ENCODE results near the gene P3H4. TPM values are rescaled to one million over a fixed set of nuclear protein-coding genes. Genes with fewer than 3 reads are reported as not detected.
A peak's percentile ranks its signal among the peaks of the same experiment; 100 is the strongest.

P3H4 gene
- total RNA-seq, 1 donor from 2014 or later, result 12.8 TPM

- DNase-seq (ENCODE audit: low spot score) (no peak), ATAC-seq (no peak)
- intact Hi-C loops (cut with DNase I), result no loop called here
These were observed 36.1 kb downstream of the P3H4 start for GRCh38 chr17:41775394-41776226.

- peak; percentile 13 for ATAC-seq
- intact Hi-C loops (cut with DNase I), result no loop called here
These were observed 38.0 kb downstream of the P3H4 start for GRCh38 chr17:41773731-41774193.

GRCh38 chr17:41773190-41773588 is 38.6 kb downstream of the P3H4 start:
- intact Hi-C loops (cut with DNase I), result no loop called here
- ATAC-seq, result no peak
- no peak for DNase-seq (ENCODE audit: low spot score)

More at GRCh38 chr17:41773731-41774193, 38.0 kb downstream of the P3H4 start:
- no peak for DNase-seq (ENCODE audit: low spot score)

DNA sequence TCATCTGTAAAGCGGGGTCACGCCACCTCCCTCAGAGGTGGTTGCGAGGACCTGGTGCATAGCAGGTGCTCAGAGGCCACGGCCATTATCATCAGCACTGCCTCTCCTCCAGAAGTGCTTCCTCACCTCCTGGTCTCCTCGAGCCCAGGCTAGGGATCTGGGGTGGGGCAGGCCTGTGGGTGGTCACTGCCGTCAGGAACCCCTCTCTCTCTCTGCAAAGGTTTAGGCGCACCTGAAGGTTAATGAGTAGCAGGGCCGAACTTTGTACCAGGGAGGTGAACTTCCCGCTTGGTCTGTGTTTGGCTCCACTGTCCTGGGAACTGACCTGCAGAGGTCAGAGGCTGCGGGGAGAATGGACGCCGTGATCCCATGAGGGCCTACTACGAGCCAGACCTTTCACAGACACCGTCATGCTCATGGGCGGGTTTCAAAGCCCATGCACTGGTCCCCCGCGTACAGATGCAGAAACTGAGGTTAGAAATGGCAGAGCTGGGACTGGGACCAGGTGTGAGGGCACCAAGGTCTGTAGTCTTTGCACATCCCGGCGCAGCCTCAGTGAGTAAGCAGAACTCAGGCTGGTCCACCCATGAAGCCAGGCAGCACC is 39.1 kb downstream of the P3H4 start:
- DNase-seq (ENCODE audit: low spot score) (no peak), ATAC-seq (no peak)
- intact Hi-C loops (cut with DNase I), result no loop called here

DNA sequence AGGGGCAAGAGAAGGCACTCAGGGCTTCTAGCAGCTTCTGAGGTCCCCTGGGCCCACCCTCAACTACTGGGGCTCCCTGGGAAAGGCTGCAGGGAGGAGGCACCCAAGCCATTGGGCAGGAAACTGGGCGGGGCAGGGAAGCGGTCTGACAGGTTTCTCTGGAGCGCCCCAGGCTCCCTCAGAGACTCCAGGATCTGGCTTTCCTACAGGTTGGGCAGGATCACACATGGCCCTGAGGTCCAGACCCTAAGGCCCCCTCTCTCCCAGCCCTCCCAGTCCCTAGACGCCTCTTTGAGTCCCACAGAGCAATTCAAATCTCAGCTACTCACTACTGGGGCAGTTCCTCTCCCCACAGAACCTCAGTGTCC is 39.5 kb downstream of the P3H4 start:
- intact Hi-C loops (cut with DNase I), result no loop called here
- ATAC-seq, result no peak
- DNase-seq (ENCODE audit: low spot score), result no peak

GRCh38 chr17:41771389-41772206 is 40.2 kb downstream of the P3H4 start:
- intact Hi-C loops (cut with DNase I), result no loop called here
- ATAC-seq, result no peak
- DNase-seq (ENCODE audit: low spot score), result no peak

GRCh38 chr17:41769985-41770384 is 41.8 kb downstream of the P3H4 start:
- intact Hi-C loops (cut with DNase I), result no loop called here
- ATAC-seq, result no peak
- no peak for DNase-seq (ENCODE audit: low spot score)

GRCh38 chr17:41769346-41769862 is 42.3 kb downstream of the P3H4 start:
- DNase-seq (ENCODE audit: low spot score) (no peak), ATAC-seq (no peak)
- intact Hi-C loops (cut with DNase I), result no loop called here

GRCh38 chr17:41768682-41769288 is 43.0 kb downstream of the P3H4 start:
- ATAC-seq, result no peak
- intact Hi-C loops (cut with DNase I), result no loop called here
- DNase-seq (ENCODE audit: low spot score), result no peak

DNA sequence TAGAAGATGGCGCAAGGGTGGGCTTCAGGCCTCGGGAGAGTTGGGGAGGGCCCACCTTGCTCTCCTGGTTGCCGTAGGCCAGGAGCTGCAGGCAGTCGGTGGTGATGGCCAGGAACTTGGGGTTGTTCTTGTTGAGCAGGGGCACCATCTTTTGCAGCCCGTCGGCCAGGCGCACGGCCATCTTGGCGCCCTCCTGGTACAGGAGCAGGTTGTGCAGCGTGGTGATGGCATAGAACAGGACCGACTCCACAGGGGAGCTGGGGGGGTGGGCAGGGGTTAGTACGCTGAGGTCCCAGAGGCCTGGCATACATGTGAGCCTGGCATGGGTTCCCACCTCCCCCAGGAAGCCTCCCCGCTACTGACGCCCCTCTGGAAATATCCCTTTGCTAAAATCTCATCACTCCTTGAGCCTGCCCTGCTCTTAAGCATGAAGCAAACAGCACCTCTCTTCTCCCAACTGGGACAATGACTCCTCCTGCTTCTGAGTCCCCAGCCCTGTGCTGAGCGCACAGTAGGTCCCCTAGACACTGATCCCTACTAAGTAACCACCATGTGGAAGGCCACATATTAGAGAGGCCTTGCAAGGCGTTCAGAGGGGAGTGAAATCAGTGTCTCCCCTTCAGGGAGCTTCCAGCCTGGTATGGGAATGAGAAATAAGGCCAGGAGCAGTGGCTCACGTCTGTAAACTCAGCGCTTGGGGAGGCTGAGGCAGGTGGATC is 44.3 kb downstream of the P3H4 start:
- ATAC-seq (no peak), DNase-seq (ENCODE audit: low spot score) (no peak)
- intact Hi-C loops (cut with DNase I), result no loop called here

DNA sequence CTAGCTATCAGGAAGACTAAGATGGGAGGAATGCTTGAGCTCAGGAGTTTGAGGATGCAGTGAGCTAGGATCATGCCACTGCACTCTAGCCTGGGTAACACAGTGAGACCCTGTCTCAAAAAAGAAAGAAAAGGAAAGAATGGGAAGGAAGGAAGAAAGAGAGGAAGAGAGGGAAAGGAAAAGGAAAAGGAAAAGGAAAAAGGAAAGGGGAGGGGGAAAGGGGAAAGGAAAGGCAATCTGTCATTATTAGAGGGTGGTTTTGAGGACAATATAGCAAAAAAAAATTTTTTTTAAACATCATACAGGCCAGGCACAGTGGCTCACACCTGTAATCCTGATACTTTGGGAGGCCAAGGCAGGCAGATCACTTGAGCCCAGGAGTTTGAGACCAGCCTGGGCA is 45.6 kb downstream of the P3H4 start:
- ATAC-seq, result no peak
- DNase-seq (ENCODE audit: low spot score), result no peak
- intact Hi-C loops (cut with DNase I), result no loop called here

- intact Hi-C loops (cut with DNase I), result no loop called here
- ATAC-seq, result no peak
These were observed 48.4 kb downstream of the P3H4 start for GRCh38 chr17:41763327-41763726.

DNA sequence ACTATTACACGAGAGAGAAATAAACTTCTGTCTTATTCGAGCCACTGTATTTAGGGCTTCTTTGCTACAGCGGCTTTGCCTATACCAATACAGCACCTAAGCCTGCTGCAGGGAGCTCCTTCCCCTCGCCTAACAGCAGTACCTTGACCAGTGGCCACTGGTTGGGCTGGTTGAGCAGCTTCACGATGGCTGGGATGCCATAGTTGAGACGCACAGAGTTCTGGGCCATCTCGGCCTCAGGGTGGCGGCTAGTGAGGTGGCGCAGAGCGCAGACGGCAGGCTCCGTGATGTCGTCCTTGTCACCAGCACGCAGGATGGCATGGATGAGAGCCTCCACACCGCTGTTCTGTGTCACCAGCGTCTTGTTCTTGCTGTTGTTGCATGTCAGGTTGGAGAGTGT is 48.9 kb downstream of the P3H4 start:
- DNase-seq (ENCODE audit: low spot score), result no peak
- ATAC-seq, result no peak
- intact Hi-C loops (cut with DNase I), result no loop called here

More at GRCh38 chr17:41763327-41763726, 48.4 kb downstream of the P3H4 start:
- DNase-seq (ENCODE audit: low spot score), result no peak

DNA sequence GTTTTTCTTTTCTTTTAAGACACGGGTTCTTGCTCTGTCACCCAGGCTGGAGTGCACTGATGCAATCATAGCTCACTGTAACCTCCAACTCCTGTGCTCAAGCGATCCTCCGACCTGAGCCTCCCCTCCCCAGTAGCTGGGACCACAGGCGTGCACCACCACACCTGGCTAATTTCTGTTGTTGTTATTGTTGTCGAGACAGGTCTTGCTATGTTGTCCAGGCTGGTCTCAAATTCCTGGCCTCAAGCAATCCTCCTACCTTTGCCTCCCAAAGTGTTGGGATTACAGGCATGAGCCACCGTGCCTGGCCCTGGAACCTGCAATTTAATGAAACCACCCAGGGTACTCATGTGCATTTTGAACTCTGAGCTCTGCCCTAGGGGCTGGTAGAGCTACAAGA is 49.4 kb downstream of the P3H4 start:
- intact Hi-C loops (cut with DNase I), result no loop called here
- ATAC-seq, result no peak
- no peak for DNase-seq (ENCODE audit: low spot score)

DNA sequence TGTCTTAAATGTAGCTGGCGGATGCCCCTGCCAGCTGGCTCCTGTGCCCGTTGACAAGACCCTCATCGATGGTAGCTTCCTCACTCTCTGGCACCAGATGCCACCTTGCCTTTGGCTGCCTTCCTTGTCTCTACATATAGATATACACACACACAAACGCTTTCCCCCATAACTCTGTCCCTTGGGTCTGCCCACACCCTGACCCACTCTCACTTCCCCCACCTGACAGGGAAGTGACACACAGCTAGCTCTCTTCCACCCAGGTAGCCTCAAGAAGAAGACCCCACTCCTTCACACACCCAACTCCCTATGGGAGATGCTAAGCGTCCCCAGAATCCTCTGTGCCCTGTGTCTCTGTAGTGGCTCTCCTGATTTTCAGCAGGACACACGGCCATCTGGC is 50.9 kb downstream of the P3H4 start:
- intact Hi-C loops (cut with DNase I), result no loop called here
- ATAC-seq (no peak), DNase-seq (ENCODE audit: low spot score) (no peak)

GRCh38 chr17:41758601-41759000 is 53.1 kb downstream of the P3H4 start:
- intact Hi-C loops (cut with DNase I), result no loop called here
- ATAC-seq, result no peak
- DNase-seq (ENCODE audit: low spot score), result no peak

GRCh38 chr17:41754066-41754465 is 57.7 kb downstream of the P3H4 start:
- intact Hi-C loops (cut with DNase I), result no loop called here
- ATAC-seq (peak; percentile 19), DNase-seq (ENCODE audit: low spot score) (no peak)
